Measurements from ENCODE around the gene CDH13.

Gene CDH13

DNA sequence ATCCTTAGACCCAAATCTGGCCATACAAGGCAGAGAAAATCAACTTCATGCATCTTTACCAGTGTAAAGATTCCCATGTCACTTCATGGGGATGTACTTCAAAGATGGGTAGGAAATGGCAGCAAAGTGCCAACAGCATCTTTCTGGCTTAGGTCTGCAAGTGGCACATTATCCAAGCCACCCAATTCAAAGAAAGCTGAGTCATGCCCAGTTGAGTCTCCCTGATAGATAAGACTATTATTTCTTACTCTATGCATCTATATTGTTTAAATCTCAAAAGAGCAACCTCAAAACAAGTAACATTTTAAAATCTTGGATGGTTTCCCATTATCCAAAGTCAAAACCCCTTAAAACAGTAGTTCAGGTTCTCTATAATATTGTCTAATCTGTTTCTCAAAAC lies 1119.8 kb downstream of the CDH13 start:
- TF ChIP-seq, protein P1, sequence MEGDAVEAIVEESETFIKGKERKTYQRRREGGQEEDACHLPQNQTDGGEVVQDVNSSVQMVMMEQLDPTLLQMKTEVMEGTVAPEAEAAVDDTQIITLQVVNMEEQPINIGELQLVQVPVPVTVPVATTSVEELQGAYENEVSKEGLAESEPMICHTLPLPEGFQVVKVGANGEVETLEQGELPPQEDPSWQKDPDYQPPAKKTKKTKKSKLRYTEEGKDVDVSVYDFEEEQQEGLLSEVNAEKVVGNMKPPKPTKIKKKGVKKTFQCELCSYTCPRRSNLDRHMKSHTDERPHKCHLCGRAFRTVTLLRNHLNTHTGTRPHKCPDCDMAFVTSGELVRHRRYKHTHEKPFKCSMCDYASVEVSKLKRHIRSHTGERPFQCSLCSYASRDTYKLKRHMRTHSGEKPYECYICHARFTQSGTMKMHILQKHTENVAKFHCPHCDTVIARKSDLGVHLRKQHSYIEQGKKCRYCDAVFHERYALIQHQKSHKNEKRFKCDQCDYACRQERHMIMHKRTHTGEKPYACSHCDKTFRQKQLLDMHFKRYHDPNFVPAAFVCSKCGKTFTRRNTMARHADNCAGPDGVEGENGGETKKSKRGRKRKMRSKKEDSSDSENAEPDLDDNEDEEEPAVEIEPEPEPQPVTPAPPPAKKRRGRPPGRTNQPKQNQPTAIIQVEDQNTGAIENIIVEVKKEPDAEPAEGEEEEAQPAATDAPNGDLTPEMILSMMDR (IDR thresholded peaks at IDR 0.05; ENCODE audit: low read depth, low read length) = no peak
- H3K9me3 ChIP-seq (ENCODE audit: severe bottlenecking) = no peaks in the 10 kb centered on the region
- H3K36me3 ChIP-seq = no peaks in the 10 kb centered on the region
- no peak for DNase-seq
- H3K27ac ChIP-seq = no peak overlapping the region
- no peaks in the 10 kb centered on the region for H3K27me3 ChIP-seq (ENCODE audit: insufficient read depth, low read depth, severe bottlenecking)
- H3K4me3 ChIP-seq (ENCODE audit: low read depth, low read length) = no peak overlapping the region

DNA sequence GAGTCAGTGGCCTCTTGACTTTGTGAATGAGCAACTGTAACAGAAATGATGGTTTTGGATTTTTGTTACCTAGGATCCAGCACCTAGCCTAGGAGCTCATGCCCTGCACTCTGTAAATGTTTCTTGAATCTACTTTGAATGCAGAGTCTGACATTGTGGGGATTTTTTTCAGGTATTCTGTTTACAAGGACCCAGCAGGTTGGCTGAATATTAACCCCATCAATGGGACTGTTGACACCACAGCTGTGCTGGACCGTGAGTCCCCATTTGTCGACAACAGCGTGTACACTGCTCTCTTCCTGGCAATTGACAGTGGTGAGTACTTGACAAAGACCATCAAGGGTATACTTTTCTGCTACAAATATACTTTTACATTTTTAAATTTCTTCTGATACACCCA lies 1121.2 kb downstream of the CDH13 start:
- no peaks in the 10 kb centered on the region for H3K9me3 ChIP-seq (ENCODE audit: severe bottlenecking)
- H3K27me3 ChIP-seq (ENCODE audit: insufficient read depth, low read depth, severe bottlenecking) = no peaks in the 10 kb centered on the region
- H3K36me3 ChIP-seq = no peaks in the 10 kb centered on the region
- no peak for DNase-seq
- TF ChIP-seq, protein P1 (IDR thresholded peaks at IDR 0.05; ENCODE audit: low read depth, low read length) = no peak
- no peak overlapping the region for H3K4me3 ChIP-seq (ENCODE audit: low read depth, low read length)
- H3K27ac ChIP-seq = no peak overlapping the region

DNA sequence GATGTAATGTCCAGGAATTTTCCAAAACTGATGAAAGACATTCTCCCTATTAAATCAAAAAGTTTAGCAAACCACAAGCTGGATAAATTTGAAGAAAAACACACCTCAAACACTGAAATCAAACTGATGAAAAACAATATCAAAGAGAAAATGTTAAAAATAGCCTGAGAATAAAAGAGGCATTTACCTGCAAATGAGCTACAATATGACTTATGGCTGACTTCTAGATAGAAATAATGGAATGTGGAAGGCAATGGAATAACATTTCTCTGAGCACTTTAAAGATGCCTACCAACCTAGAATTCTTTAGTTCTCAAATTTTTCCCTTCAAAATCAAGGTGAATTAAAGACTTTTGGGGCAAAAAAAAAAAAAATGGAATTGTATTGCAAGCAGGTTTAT lies 1128.6 kb downstream of the CDH13 start:
- no peaks in the 10 kb centered on the region for H3K27me3 ChIP-seq (ENCODE audit: insufficient read depth, low read depth, severe bottlenecking)
- H3K9me3 ChIP-seq (ENCODE audit: severe bottlenecking) = no peaks in the 10 kb centered on the region
- no peak overlapping the region for H3K4me3 ChIP-seq (ENCODE audit: low read depth, low read length)
- DNase-seq = no peak
- H3K27ac ChIP-seq = no peak overlapping the region
- TF ChIP-seq, protein P1 (IDR thresholded peaks at IDR 0.05; ENCODE audit: low read depth, low read length) = no peak
- H3K36me3 ChIP-seq = no peaks in the 10 kb centered on the region

DNA sequence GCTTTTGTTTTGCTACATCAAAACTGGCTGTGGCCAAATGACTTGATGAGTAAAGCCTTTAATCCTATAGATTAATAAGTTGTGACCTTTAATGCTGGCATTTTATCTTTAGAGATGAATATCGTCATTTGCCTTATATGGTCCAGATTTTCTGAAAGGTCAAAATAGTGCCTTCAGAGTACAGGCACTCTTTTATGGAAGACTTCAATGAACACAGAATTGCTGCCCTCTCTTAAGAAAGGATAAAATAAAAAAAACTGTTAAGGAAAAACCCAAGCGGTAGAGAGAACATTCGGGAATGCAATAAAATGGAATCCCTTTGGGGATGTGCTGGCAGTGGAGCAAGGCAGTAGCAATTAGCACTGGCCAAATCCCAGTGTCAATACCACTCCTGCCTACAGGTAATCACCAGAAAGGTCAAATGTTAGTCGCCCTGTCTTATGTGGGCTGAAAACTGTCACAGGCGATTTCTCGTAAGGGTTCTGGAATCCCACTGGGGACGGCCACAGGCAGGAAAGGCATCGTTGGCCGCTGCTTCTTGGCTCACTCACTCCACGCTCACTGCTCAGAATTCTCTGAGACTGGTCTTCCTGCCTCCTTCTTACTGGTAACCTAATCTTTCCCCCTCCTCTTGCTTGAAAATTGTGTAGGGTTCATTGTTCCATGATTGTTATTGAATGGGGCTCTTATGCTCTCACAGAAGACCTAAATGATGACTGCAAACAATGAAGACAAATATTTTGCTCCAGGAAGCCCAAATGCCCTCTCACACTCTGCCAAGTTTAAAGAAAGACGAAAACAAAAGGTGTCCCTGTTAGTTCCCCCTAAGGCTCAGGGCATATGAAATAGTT lies 1135.6 kb downstream of the CDH13 start:
- no peak for DNase-seq
- Histone ChIP-seq H3K4me3 (ENCODE audit: low read depth, low read length) (no peak overlapping the region), H3K27me3 (ENCODE audit: insufficient read depth, low read depth, severe bottlenecking) (no peaks in the 10 kb centered on the region), H3K36me3 (no peaks in the 10 kb centered on the region), H3K9me3 (ENCODE audit: severe bottlenecking) (no peaks in the 10 kb centered on the region), H3K27ac (no peak overlapping the region)
- TF ChIP-seq, protein P1 (IDR thresholded peaks at IDR 0.05; ENCODE audit: low read depth, low read length) = no peak

DNA sequence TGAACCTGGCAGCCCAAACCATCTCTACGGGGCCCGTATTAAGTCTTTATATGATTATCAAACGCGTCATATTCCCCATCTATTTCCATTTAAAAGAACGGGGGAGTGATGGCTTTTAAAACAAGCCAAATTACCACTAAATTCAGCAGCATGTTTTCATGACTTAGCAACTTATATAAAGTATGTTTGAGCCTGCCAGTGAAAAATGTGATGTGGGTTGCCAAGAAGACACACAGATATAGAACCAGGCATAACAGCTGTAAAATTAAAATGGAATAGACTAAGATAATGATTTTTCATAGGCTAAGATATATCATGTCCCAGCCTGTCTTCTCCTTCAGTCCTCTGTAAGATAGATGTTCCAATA lies 1136.2 kb downstream of the CDH13 start:
- Histone ChIP-seq H3K4me3 (ENCODE audit: low read depth, low read length) (no peak overlapping the region), H3K36me3 (no peaks in the 10 kb centered on the region), H3K27me3 (ENCODE audit: insufficient read depth, low read depth, severe bottlenecking) (no peaks in the 10 kb centered on the region), H3K27ac (no peak overlapping the region), H3K9me3 (ENCODE audit: severe bottlenecking) (no peaks in the 10 kb centered on the region)
- no peak for DNase-seq
- TF ChIP-seq, protein P1 (IDR thresholded peaks at IDR 0.05; ENCODE audit: low read depth, low read length) = no peak

DNA sequence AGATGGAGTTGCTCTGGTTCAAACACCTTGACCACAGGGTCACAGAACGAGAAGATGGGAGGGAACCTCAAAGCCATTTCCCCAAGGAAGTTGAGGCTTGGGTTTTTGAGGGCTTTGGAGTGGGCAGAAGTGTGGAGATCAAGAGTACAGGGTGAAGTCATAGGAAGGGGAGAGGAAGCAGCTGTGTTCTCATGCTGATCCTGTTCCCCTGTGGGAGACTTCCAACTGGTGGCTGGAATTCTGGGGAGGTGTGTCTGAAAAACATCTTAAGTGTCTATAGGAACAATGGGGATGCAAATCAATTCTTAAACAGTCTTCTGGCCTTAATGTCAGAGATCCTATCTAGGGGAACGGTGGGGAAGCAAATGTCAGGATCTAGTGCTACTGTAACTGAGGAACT lies 1142.2 kb downstream of the CDH13 start:
- no peak for DNase-seq
- H3K4me3 ChIP-seq (ENCODE audit: low read depth, low read length) = no peak overlapping the region
- no peak overlapping the region for H3K27ac ChIP-seq
- H3K36me3 ChIP-seq = no peaks in the 10 kb centered on the region
- TF ChIP-seq, protein P1 (IDR thresholded peaks at IDR 0.05; ENCODE audit: low read depth, low read length) = no peak
- no peaks in the 10 kb centered on the region for H3K27me3 ChIP-seq (ENCODE audit: insufficient read depth, low read depth, severe bottlenecking)
- no peaks in the 10 kb centered on the region for H3K9me3 ChIP-seq (ENCODE audit: severe bottlenecking)
